Liver (tissue), 9 donors: ENCODE data around the gene SLCO1A2. TPM values are rescaled to one million over a fixed set of nuclear protein-coding genes. Genes with fewer than 3 reads are reported as not detected.

ENCODE experiments used
- DNase-seq: peaks from one replicate; pipeline ENCODE4 v3.0.0-alpha.2; 2017; ENCODE audit warnings: low spot score
- H3K27ac ChIP-seq, 2 donors: one replicate each; pipeline ENCODE4 v1.7.0; 2013; ENCODE audit warnings: inconsistent platforms in 2 of 2, low read length in 2 of 2, control low read depth in 1 of 2, low read depth in 1 of 2, mild to moderate bottlenecking in 1 of 2
- H3K27me3 ChIP-seq, 4 donors: one replicate each; pipeline versions ENCODE4 v1.6.1 to v1.7.0; 2013; ENCODE audit warnings: low read length in 3 of 4, inconsistent platforms in 1 of 4, mild to moderate bottlenecking in 1 of 4, moderate library complexity in 1 of 4; ENCODE audit not compliant: control insufficient read depth in 4 of 4, insufficient read depth in 4 of 4
- H3K36me3 ChIP-seq, 4 donors: one replicate each; pipeline versions ENCODE4 v1.6.1 to v1.7.0; 2013; ENCODE audit warnings: low read length in 3 of 4, mild to moderate bottlenecking in 3 of 4, low read depth in 1 of 4, moderate library complexity in 1 of 4; ENCODE audit not compliant: control insufficient read depth in 4 of 4, insufficient read depth in 3 of 4
- H3K4me1 ChIP-seq, 4 donors: one replicate each; pipeline versions ENCODE4 v1.6.1 to v1.7.0; 2013; ENCODE audit warnings: low read length in 3 of 4, mild to moderate bottlenecking in 3 of 4, moderate library complexity in 1 of 4; ENCODE audit not compliant: control insufficient read depth in 4 of 4, insufficient read depth in 4 of 4
- H3K4me3 ChIP-seq, 3 donors: one replicate each; pipeline versions ENCODE4 v1.6.1 to v1.7.0; 2013; ENCODE audit warnings: low read length in 3 of 3, control low read depth in 1 of 3, low read depth in 1 of 3, mild to moderate bottlenecking in 1 of 3
- H3K9ac ChIP-seq, 2 donors: one replicate each; pipeline ENCODE4 v1.7.0; 2013; ENCODE audit warnings: low read length in 2 of 2, mild to moderate bottlenecking in 2 of 2, moderate library complexity in 2 of 2, control low read depth in 1 of 2, low read depth in 1 of 2
- H3K9me3 ChIP-seq, 4 donors: one replicate each; pipeline versions ENCODE4 v1.6.1 to v1.7.0; 2013; ENCODE audit warnings: low read length in 3 of 4; ENCODE audit not compliant: control insufficient read depth in 4 of 4
- FOXA1 ChIP-seq: IDR thresholded peaks from 2 replicates; pipeline ENCODE4 v1.6.1; 2016; ENCODE audit warnings: antibody characterized with exemption
- FOXA2 ChIP-seq: IDR thresholded peaks from 2 replicates; pipeline ENCODE4 v1.6.1; 2016; ENCODE audit warnings: antibody characterized with exemption
- GABPA ChIP-seq, 2 donors: IDR thresholded peaks in 1 of 2; conservative IDR thresholded peaks in 1 of 2; 2 replicates each; pipeline ENCODE4 v1.6.1; 2016; ENCODE audit warnings: antibody characterized with exemption in 2 of 2, mild to moderate bottlenecking in 1 of 2, moderate library complexity in 1 of 2
- HNF4A ChIP-seq, 2 donors: conservative IDR thresholded peaks; 2 replicates each; pipeline ENCODE4 v1.6.1; 2016; ENCODE audit warnings: antibody characterized with exemption in 2 of 2, mild to moderate bottlenecking in 2 of 2
- HNF4G ChIP-seq: IDR thresholded peaks from 2 replicates; pipeline ENCODE4 v1.6.1; 2016; ENCODE audit warnings: antibody characterized with exemption
- JUND ChIP-seq, 2 donors: IDR thresholded peaks; 2 replicates each; pipeline ENCODE4 v1.6.1; 2016; ENCODE audit warnings: antibody characterized with exemption in 2 of 2
- MAX ChIP-seq: IDR thresholded peaks from 2 replicates; pipeline ENCODE4 v1.6.1; 2016; ENCODE audit warnings: antibody characterized with exemption
- NR2F2 ChIP-seq: IDR thresholded peaks from 2 replicates; pipeline ENCODE4 v1.6.1; 2016; ENCODE audit warnings: antibody characterized with exemption
- RAD21 ChIP-seq, 2 donors: IDR thresholded peaks; 2 replicates each; pipeline ENCODE4 v1.6.1; 2016; ENCODE audit warnings: antibody characterized with exemption in 2 of 2, mild to moderate bottlenecking in 2 of 2
- RXRA ChIP-seq, 2 donors: IDR thresholded peaks; 2 replicates each; pipeline ENCODE4 v1.6.1; 2017 to 2018; ENCODE audit warnings: antibody characterized with exemption in 2 of 2, mild to moderate bottlenecking in 1 of 2
- SP1 ChIP-seq: IDR thresholded peaks from 2 replicates; pipeline ENCODE4 v1.6.1; 2018; ENCODE audit warnings: antibody characterized with exemption, mild to moderate bottlenecking
- YY1 ChIP-seq: IDR thresholded peaks from 2 replicates; pipeline ENCODE4 v1.6.1; 2016; ENCODE audit warnings: antibody characterized with exemption, mild to moderate bottlenecking
- WGBS: extraction: QIAGEN DNeasy Blood & Tissue Kit; methylation state at CpG from one replicate; pipeline ENCODE4 v1.1.7; 2013; 5-methylcytosine and 5-hydroxymethylcytosine counted together
- polyA plus RNA-seq, 2 donors: library from polyadenylated mRNA; stranded (reverse) in 1 of 2; unstranded in 1 of 2; fragments of 200-250 nt in 1 of 2; fragments of >200 nt in 1 of 2; fragmentation: Nextera tagmentation in 1 of 2; extraction: Ambion mirVana in 1 of 2; gene quantifications; one replicate each; pipeline versions ENCODE4 v1.2.1 to v1.2.3, GENCODE V29; 2013 to 2015
- total RNA-seq, 2 donors: library from RNA; depleted of rRNA; stranded (reverse); fragments of >200 nt; gene quantifications; one replicate each; pipeline ENCODE4 v1.2.3, GENCODE V29; 2014
- TF ChIP-seq, protein P1 (sequence below): fragments of 150-350 bp; IDR thresholded peaks from 2 replicates; pipeline ENCODE4 v1.5.1; 2017; ENCODE audit warnings: improper control_type of control experiment, low read depth, low read length; ENCODE audit not compliant: missing input control
- TF ChIP-seq, protein P2 (sequence below): IDR thresholded peaks from 2 replicates; pipeline ENCODE4 v1.6.1; 2016; ENCODE audit warnings: antibody characterized with exemption, mild to moderate bottlenecking
- donor health status: healthy.
- donor health status: healthy.
- donor health status: healthy.
- donor health status: healthy.
- donor health status: healthy.

Gene SLCO1A2
- total and polyA plus RNA-seq, 4 donors, result 0.17 to 1.8 (median 0.60) TPM; not detected in 1

DNA sequence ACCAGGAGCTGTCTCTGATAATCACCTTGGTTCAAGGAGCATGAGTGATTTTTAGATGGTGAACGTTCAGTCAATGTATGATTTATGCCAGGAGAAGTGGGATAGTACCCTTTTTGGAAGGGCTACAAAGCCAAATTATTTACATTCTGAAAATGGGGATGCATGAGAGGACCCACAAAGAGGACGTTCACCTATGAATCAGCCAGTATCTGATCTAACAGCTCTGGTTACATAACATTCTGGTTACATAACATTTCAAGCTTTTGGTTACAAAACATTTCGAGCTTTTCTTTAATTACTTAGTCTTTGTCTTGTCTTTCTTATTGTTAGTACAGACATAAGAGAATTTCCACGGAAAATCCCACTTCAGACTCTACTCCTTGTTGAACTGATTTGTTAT lies 68.8 kb downstream of the SLCO1A2 start:
- Histone ChIP-seq H3K4me3 (no peak overlapping the region), H3K4me1 (no peaks in the 10 kb centered on the region), H3K9ac (no peak overlapping the region), H3K27me3 (no peaks in the 10 kb centered on the region), H3K36me3 (peaks cover 0 to 8% (median under 1%) of the 10 kb centered on the region in 4 donors), H3K9me3 (peaks cover 0 to 4% (median 0%) of the 10 kb centered on the region in 4 donors), H3K27ac (no peak overlapping the region)
- 36% methylated on average over 4 of the region's 4 CpGs for WGBS
- DNase-seq, result no peak
- TF ChIP-seq HNF4A (conservative IDR thresholded peaks at IDR 0.05) (no peak), YY1 (no peak)

- Histone ChIP-seq H3K9me3 (peaks cover 0 to 4% (median 1%) of the 10 kb centered on the region in 4 donors), H3K27ac (no peak overlapping the region), H3K4me3 (no peak overlapping the region), H3K4me1 (no peaks in the 10 kb centered on the region), H3K9ac (no peak overlapping the region), H3K27me3 (no peaks in the 10 kb centered on the region), H3K36me3 (peaks cover 0 to 8% (median under 1%) of the 10 kb centered on the region in 4 donors)
- DNase-seq, result no peak
- TF ChIP-seq, protein P1, sequence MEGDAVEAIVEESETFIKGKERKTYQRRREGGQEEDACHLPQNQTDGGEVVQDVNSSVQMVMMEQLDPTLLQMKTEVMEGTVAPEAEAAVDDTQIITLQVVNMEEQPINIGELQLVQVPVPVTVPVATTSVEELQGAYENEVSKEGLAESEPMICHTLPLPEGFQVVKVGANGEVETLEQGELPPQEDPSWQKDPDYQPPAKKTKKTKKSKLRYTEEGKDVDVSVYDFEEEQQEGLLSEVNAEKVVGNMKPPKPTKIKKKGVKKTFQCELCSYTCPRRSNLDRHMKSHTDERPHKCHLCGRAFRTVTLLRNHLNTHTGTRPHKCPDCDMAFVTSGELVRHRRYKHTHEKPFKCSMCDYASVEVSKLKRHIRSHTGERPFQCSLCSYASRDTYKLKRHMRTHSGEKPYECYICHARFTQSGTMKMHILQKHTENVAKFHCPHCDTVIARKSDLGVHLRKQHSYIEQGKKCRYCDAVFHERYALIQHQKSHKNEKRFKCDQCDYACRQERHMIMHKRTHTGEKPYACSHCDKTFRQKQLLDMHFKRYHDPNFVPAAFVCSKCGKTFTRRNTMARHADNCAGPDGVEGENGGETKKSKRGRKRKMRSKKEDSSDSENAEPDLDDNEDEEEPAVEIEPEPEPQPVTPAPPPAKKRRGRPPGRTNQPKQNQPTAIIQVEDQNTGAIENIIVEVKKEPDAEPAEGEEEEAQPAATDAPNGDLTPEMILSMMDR, result no peak
- TF ChIP-seq SP1, result no peak
- TF ChIP-seq, protein P2, sequence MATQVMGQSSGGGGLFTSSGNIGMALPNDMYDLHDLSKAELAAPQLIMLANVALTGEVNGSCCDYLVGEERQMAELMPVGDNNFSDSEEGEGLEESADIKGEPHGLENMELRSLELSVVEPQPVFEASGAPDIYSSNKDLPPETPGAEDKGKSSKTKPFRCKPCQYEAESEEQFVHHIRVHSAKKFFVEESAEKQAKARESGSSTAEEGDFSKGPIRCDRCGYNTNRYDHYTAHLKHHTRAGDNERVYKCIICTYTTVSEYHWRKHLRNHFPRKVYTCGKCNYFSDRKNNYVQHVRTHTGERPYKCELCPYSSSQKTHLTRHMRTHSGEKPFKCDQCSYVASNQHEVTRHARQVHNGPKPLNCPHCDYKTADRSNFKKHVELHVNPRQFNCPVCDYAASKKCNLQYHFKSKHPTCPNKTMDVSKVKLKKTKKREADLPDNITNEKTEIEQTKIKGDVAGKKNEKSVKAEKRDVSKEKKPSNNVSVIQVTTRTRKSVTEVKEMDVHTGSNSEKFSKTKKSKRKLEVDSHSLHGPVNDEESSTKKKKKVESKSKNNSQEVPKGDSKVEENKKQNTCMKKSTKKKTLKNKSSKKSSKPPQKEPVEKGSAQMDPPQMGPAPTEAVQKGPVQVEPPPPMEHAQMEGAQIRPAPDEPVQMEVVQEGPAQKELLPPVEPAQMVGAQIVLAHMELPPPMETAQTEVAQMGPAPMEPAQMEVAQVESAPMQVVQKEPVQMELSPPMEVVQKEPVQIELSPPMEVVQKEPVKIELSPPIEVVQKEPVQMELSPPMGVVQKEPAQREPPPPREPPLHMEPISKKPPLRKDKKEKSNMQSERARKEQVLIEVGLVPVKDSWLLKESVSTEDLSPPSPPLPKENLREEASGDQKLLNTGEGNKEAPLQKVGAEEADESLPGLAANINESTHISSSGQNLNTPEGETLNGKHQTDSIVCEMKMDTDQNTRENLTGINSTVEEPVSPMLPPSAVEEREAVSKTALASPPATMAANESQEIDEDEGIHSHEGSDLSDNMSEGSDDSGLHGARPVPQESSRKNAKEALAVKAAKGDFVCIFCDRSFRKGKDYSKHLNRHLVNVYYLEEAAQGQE, result no peak
- no peak for TF ChIP-seq RAD21 (IDR thresholded peaks at IDR 0.05)
- no peak for TF ChIP-seq FOXA1
- no peak for TF ChIP-seq JUND (IDR thresholded peaks at IDR 0.05)
- no peak for TF ChIP-seq HNF4A (conservative IDR thresholded peaks at IDR 0.05)
- no peak for TF ChIP-seq MAX
- TF ChIP-seq GABPA (IDR thresholded peaks at IDR 0.05 in 1 of 2, conservative IDR thresholded peaks at IDR 0.05 in 1 of 2), result no peak
- TF ChIP-seq FOXA2, result no peak
- no peak for TF ChIP-seq HNF4G
- no peak for TF ChIP-seq NR2F2
Measured at GRCh38 chr12:21264232-21264631, 70.5 kb downstream of the SLCO1A2 start.

GRCh38 chr12:21257172-21257571 lies 77.5 kb downstream of the SLCO1A2 start:
- Histone ChIP-seq H3K36me3 (no peaks in the 10 kb centered on the region), H3K4me3 (no peak overlapping the region), H3K27ac (no peak overlapping the region), H3K27me3 (no peaks in the 10 kb centered on the region), H3K9me3 (peaks cover 0 to 2% (median 0%) of the 10 kb centered on the region in 4 donors), H3K9ac (no peak overlapping the region), H3K4me1 (no peaks in the 10 kb centered on the region)
- 89% methylated on average over 3 of the region's 3 CpGs for WGBS
- DNase-seq, result no peak
- TF ChIP-seq HNF4G, result no peak
- TF ChIP-seq MAX, result no peak
- no peak for TF ChIP-seq HNF4A (conservative IDR thresholded peaks at IDR 0.05)
- TF ChIP-seq, protein P1, result no peak
- no peak for TF ChIP-seq JUND (IDR thresholded peaks at IDR 0.05)
- no peak for TF ChIP-seq FOXA1
- TF ChIP-seq SP1, result no peak
- no peak for TF ChIP-seq NR2F2
- no peak for TF ChIP-seq RXRA (IDR thresholded peaks at IDR 0.05)
- no peak for TF ChIP-seq RAD21 (IDR thresholded peaks at IDR 0.05)
- TF ChIP-seq, protein P2, result no peak
